Gastroesophageal sphincter (tissue), 4 donors: Measurements from ENCODE around the gene ASB18. TPM values are rescaled to one million over a fixed set of nuclear protein-coding genes. Genes with fewer than 3 reads are reported as not detected.

Experiments used
- ATAC-seq: fragments of 150-250 bp; one replicate; pipeline ENCODE4 v1.9.1; 2016; ENCODE audit warnings: mild to moderate bottlenecking, moderate library complexity
- H3K27ac ChIP-seq, 4 donors: fragments of 200-600 bp; sonication (generic) in 3 of 4; 1 replicate in 3 of 4; 2 replicates in 1 of 4; pipeline ENCODE4 v1.5.1; 2016 to 2019
- H3K27me3 ChIP-seq: fragments of 200-600 bp; sonication (generic); one replicate; pipeline ENCODE4 v1.5.1; 2019
- H3K36me3 ChIP-seq, 2 donors: fragments of 200-600 bp; sonication (generic); one replicate each; pipeline ENCODE4 v1.5.1; 2019; ENCODE audit warnings: control low read depth in 1 of 2
- H3K4me1 ChIP-seq, 3 donors: fragments of 200-600 bp; sonication (generic); 1 replicate in 2 of 3; 2 replicates in 1 of 3; pipeline ENCODE4 v1.5.1; 2016 to 2019; ENCODE audit warnings: control low read depth in 2 of 3
- H3K4me3 ChIP-seq, 2 donors: fragments of 200-600 bp; sonication (generic); one replicate each; pipeline ENCODE4 v1.5.1; 2019; ENCODE audit warnings: mild to moderate bottlenecking in 1 of 2, moderate library complexity in 1 of 2
- H3K9me3 ChIP-seq, 3 donors: fragments of 200-600 bp; sonication (generic); one replicate each; pipeline ENCODE4 v1.5.1; 2017 to 2019; ENCODE audit warnings: control low read depth in 2 of 3
- EP300 ChIP-seq: sonication (generic); formaldehyde crosslinking; IDR thresholded peaks from one replicate; pipeline ENCODE4 v1.6.1; 2017; ENCODE audit warnings: antibody characterized with exemption, mild to moderate bottlenecking
- POLR2A ChIP-seq, 2 donors: fragments of 450-650 bp; IDR thresholded peaks; one replicate each; pipeline ENCODE4 v1.6.1; 2017; ENCODE audit warnings: antibody characterized with exemption in 2 of 2, mild to moderate bottlenecking in 2 of 2, moderate library complexity in 1 of 2
- POLR2AphosphoS5 ChIP-seq: sonication (generic); formaldehyde crosslinking; IDR thresholded peaks from one replicate; pipeline ENCODE4 v1.6.1; 2017; ENCODE audit warnings: antibody characterized with exemption
- WGBS, 2 donors: methylation state at CpG; one replicate each; pipeline ENCODE4 v1.1.5; 2018; ENCODE audit warnings: low coverage in 1 of 2; 5-methylcytosine and 5-hydroxymethylcytosine counted together
- small RNA-seq, 4 donors: library from RNA; depleted of rRNA; stranded (forward); fragments of <200 nt; gene quantifications; one replicate each; pipeline ENCODE3, GENCODE V24; 2016
- total RNA-seq, 4 donors: library from RNA; depleted of rRNA; stranded (reverse); fragments of >200 nt; gene quantifications; one replicate each; pipeline ENCODE4 v1.1.0, GENCODE V29; 2016
- TF ChIP-seq, protein P1 (sequence below), 4 experiments: fragments of 200-600 bp in 2 of 4; fragments of 450-650 bp in 2 of 4; sonication (generic) in 1 of 4; IDR thresholded peaks; one replicate each; pipeline ENCODE4 v1.5.1; 2017 to 2019; ENCODE audit warnings: antibody characterized with exemption in 4 of 4, mild to moderate bottlenecking in 2 of 4, moderate library complexity in 2 of 4

The ASB18 gene
- total RNA-seq, 4 donors from 2014 or later, result not detected

DNA sequence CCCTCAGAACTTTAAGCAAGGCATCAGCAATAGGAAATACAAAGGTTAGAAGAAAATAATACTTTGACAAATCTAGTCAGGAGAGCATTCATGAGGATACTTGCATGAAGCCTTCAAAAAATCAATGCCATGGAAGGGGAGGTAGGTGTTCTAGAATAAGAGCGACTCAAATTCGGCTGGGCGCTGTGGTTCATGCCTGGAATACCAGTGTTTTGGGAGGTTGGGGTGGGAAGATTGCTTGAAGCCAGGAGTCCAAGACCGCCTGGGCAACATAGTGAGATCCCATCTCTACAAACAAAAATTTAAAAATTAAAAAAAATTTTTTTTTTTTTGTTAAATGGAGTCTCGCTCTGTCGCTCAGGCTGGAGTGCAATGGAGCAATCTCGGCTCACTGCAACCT, 117.8 kb downstream of the ASB18 start:
- 85 to 95% methylated on average over 6 to 7 of the region's 7 CpGs for WGBS, 2 donors
- no peaks in the 10 kb centered on the region for H3K4me1 ChIP-seq
- H3K9me3 ChIP-seq, result peaks cover 0 to 16% (median 0%) of the 10 kb centered on the region in 3 donors
- no peak overlapping the region for H3K4me3 ChIP-seq
- H3K27me3 ChIP-seq, result peaks cover 65% of the 10 kb centered on the region
- ATAC-seq, result no peak
- TF ChIP-seq, protein P1, sequence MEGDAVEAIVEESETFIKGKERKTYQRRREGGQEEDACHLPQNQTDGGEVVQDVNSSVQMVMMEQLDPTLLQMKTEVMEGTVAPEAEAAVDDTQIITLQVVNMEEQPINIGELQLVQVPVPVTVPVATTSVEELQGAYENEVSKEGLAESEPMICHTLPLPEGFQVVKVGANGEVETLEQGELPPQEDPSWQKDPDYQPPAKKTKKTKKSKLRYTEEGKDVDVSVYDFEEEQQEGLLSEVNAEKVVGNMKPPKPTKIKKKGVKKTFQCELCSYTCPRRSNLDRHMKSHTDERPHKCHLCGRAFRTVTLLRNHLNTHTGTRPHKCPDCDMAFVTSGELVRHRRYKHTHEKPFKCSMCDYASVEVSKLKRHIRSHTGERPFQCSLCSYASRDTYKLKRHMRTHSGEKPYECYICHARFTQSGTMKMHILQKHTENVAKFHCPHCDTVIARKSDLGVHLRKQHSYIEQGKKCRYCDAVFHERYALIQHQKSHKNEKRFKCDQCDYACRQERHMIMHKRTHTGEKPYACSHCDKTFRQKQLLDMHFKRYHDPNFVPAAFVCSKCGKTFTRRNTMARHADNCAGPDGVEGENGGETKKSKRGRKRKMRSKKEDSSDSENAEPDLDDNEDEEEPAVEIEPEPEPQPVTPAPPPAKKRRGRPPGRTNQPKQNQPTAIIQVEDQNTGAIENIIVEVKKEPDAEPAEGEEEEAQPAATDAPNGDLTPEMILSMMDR (IDR thresholded peaks at IDR 0.05), result no peak
- no peak for TF ChIP-seq EP300
- TF ChIP-seq POLR2A (IDR thresholded peaks at IDR 0.05), result no peak
- TF ChIP-seq POLR2AphosphoS5, result no peak
- no peaks in the 10 kb centered on the region for H3K36me3 ChIP-seq
- H3K27ac ChIP-seq, result no peak overlapping the region

DNA sequence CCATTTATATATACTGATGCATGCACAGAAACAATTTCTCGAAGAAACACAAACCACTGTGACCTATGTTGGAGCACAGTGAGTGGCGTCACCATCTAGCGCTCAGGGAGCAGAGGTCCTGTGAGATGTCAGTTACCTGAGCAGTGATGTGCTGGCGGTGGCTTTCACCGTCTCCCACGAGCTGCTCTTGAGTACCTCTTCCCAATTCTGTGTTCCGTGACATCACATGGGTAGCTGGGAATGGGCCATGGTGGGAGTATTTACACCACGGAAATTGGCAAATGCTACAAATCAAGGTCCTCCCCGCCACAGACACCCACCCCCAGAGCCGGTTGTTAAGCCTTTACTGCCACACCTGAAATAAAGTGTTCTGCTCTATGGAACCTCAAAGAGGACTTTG, 120.4 kb downstream of the ASB18 start:
- H3K4me1 ChIP-seq, result no peaks in the 10 kb centered on the region
- no peak overlapping the region for H3K27ac ChIP-seq
- no peak for ATAC-seq
- 89 to 94% methylated on average over 8 of the region's 10 CpGs for WGBS, 2 donors
- TF ChIP-seq, protein P1 (IDR thresholded peaks at IDR 0.05), result no peak
- TF ChIP-seq POLR2AphosphoS5 (no peak), EP300 (no peak), POLR2A (IDR thresholded peaks at IDR 0.05) (no peak)
- peaks cover 55% of the 10 kb centered on the region for H3K27me3 ChIP-seq
- no peak overlapping the region for H3K4me3 ChIP-seq
- H3K36me3 ChIP-seq, result no peaks in the 10 kb centered on the region
- no peaks in the 10 kb centered on the region for H3K9me3 ChIP-seq

Small RNA genes within 50 kb of the gene (small RNA-seq; reads per million reads assigned to genes)
- 0 reads per million in 4 donors for gene RF00019
- 0 reads per million in 4 donors for gene RNU1-31P

Other genes with a start within 250 kb of the ASB18 start
- gene GBX2, start 96.0 kb downstream of the ASB18 start, total RNA-seq, result not detected